GM12878 (cell line): Measurements from ENCODE around the gene VEGFB. TPM values are rescaled to one million over a fixed set of nuclear protein-coding genes. Genes with fewer than 3 reads are reported as not detected.

Experiments
- BCL11A ChIP-seq: IDR thresholded peaks from 2 replicates; pipeline ENCODE4 v1.6.1; 2011; ENCODE audit warnings: low read depth, low read length
- BHLHE40 ChIP-seq, 2 experiments: fragments of 450-650 bp in 1 of 2; IDR thresholded peaks; 2 replicates each; pipeline ENCODE4 v1.6.1; 2011 to 2017; ENCODE audit warnings: low read depth in 2 of 2, borderline replicate concordance in 1 of 2, improper control_type of control experiment in 1 of 2, low read length in 1 of 2, mild to moderate bottlenecking in 1 of 2
- HCFC1 ChIP-seq: fragments of 150-350 bp; IDR thresholded peaks from 2 replicates; pipeline ENCODE4 v1.6.1; 2014; ENCODE audit warnings: low read length
- HDGF ChIP-seq: fragments of 450-650 bp; IDR thresholded peaks from 2 replicates; pipeline ENCODE4 v1.6.1; 2016; ENCODE audit warnings: antibody characterized with exemption
- IKZF1 ChIP-seq: fragments of 450-650 bp; conservative IDR thresholded peaks from 2 replicates; pipeline ENCODE4 v1.6.1; 2017; ENCODE audit warnings: antibody characterized with exemption, mild to moderate bottlenecking
- NR2F1 ChIP-seq: fragments of 450-650 bp; conservative IDR thresholded peaks from 2 replicates; pipeline ENCODE4 v1.6.1; 2017; ENCODE audit warnings: mild to moderate bottlenecking
- PML ChIP-seq: IDR thresholded peaks from 2 replicates; pipeline ENCODE4 v1.6.1; 2012; ENCODE audit warnings: low read length, inconsistent platforms
- POLR2A ChIP-seq: IDR thresholded peaks from 2 replicates; pipeline ENCODE4 v1.6.1; 2011; ENCODE audit warnings: low read depth, mild to moderate bottlenecking, low read length
- POLR2AphosphoS2 ChIP-seq: IDR thresholded peaks from 2 replicates; pipeline ENCODE4 v1.6.1; 2011; ENCODE audit warnings: low read depth, mild to moderate bottlenecking, low read length, improper control_type of control experiment, moderate library complexity
- POLR2AphosphoS5 ChIP-seq: IDR thresholded peaks from 2 replicates; pipeline ENCODE4 v1.6.1; 2011; ENCODE audit warnings: mild to moderate bottlenecking, low read length, inconsistent platforms
- POU2F2 ChIP-seq: IDR thresholded peaks from 3 replicates; pipeline ENCODE4 v1.6.1; 2011; ENCODE audit warnings: low read depth, mild to moderate bottlenecking, low read length, borderline replicate concordance
- SIN3A ChIP-seq: IDR thresholded peaks from 2 replicates; pipeline ENCODE4 v1.6.1; 2012; ENCODE audit warnings: low read depth, low read length, improper control_type of control experiment
- YY1 ChIP-seq: IDR thresholded peaks from 2 replicates; pipeline ENCODE4 v1.6.1; 2011; ENCODE audit warnings: low read depth, mild to moderate bottlenecking, low read length
- ZNF207 ChIP-seq: fragments of 450-650 bp; IDR thresholded peaks from 2 replicates; pipeline ENCODE4 v1.6.1; 2014; ENCODE audit warnings: antibody characterized with exemption, mild to moderate bottlenecking, borderline replicate concordance
- polyA plus RNA-seq, 11 experiments: library from polyadenylated mRNA; depleted of rRNA in 4 of 11; unstranded in 6 of 11; stranded (reverse) in 5 of 11; fragments of >200 nt; fragmentation: Nextera tagmentation in 4 of 11; fragmentation: Illumina TruSeq in 1 of 11; extraction: Ambion mirVana in 4 of 11; extraction: Trizol in 1 of 11; gene quantifications; 1 replicate in 1 of 11; 2 replicates in 10 of 11; pipeline versions ENCODE4 v1.2.1 to v1.2.3, GENCODE V29; 2011 to 2016; ENCODE audit warnings: inconsistent platforms in 2 of 11, missing spikeins in 2 of 11, low read depth in 1 of 11
- total RNA-seq, 4 experiments: library from RNA; depleted of rRNA in 3 of 4; stranded (reverse); fragments of >200 nt in 3 of 4; fragmentation: Illumina TruSeq in 1 of 4; extraction: Trizol in 1 of 4; gene quantifications; 2 replicates each; pipeline versions ENCODE4 v1.2.1 to v1.2.3, GENCODE V29; 2013 to 2021
- TF ChIP-seq, protein P1 (sequence below): fragments of 450-650 bp; IDR thresholded peaks from 2 replicates; pipeline ENCODE4 v1.6.1; 2016; ENCODE audit warnings: mild to moderate bottlenecking, moderate library complexity, borderline replicate concordance
- TF ChIP-seq, protein P2 (sequence below), 3 experiments: IDR thresholded peaks in 2 of 3; conservative IDR thresholded peaks in 1 of 3; 2 replicates each; pipeline ENCODE4 v1.5.1; 2011; ENCODE audit warnings: low read depth in 3 of 3, low read length in 3 of 3, mild to moderate bottlenecking in 3 of 3, control low read depth in 2 of 3, moderate library complexity in 2 of 3, inconsistent platforms in 1 of 3, mixed read lengths in 1 of 3; ENCODE audit not compliant: control insufficient read depth in 2 of 3, insufficient read depth in 1 of 3; ENCODE audit errors: extremely low read depth in 1 of 3
- TF ChIP-seq, protein P3 (sequence below): fragments of 450-650 bp; IDR thresholded peaks from 2 replicates; pipeline ENCODE4 v1.6.1; 2016; ENCODE audit warnings: mild to moderate bottlenecking
- TF ChIP-seq, protein P4 (sequence below): IDR thresholded peaks from 2 replicates; pipeline ENCODE4 v1.6.1; 2011; ENCODE audit warnings: mild to moderate bottlenecking, low read depth, low read length, moderate library complexity; ENCODE audit not compliant: insufficient replicate concordance
- TF ChIP-seq, protein P5 (sequence below): IDR thresholded peaks from 2 replicates; pipeline ENCODE4 v1.6.1; 2012; ENCODE audit warnings: low read length, inconsistent platforms

The VEGFB gene
- total and polyA plus RNA-seq, 10 of the 15 experiments (the other 5 are each of a cell fraction or from before 2014, with no cell fraction given): 7.0 to 75.8 (median 20.3) TPM

DNA sequence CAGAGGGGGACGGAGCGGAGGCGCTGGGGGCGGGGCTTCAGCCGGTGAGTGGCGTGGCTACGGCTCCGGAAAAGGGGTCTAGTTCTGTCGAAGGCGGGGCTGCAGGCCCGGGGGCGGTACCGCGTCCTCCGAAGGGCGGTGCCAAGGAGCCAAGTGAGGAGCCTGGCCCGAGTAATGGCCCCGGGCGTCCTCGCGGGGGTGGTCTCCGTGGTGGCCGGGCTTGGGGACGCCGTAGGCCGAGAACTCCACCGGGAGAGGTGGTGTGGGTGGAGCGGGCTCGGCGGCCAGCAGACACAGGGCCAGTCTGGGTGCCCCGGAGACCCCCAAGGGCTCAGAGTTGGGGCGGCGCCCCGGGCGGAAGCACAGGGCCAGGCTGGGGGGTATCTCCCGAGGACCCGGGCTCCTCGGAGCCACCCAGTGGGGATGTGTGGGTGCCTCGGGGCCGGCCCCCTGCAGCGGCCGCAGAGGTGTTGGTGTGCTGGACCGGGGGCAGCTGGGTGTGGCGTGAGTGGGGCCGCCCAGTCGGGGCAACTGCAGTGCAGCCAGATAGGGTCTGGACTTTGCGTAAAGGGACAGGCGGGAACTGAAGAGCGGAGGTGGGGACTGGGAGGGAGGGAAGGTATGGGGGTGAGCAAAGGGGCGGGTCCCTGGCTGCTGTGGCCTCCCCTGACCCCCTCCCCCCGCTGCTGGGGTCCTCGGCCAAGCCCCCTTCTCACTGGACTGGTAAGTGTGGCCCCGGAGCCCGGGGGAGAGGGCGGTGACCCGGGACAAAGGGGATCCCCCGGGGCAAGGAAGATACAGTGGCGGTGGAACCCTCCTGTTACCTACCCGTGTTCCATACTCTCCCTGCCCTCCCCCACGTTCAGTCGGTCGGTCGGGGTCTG is 7.3 kb downstream of the VEGFB start (continued):
- TF ChIP-seq, protein P1, sequence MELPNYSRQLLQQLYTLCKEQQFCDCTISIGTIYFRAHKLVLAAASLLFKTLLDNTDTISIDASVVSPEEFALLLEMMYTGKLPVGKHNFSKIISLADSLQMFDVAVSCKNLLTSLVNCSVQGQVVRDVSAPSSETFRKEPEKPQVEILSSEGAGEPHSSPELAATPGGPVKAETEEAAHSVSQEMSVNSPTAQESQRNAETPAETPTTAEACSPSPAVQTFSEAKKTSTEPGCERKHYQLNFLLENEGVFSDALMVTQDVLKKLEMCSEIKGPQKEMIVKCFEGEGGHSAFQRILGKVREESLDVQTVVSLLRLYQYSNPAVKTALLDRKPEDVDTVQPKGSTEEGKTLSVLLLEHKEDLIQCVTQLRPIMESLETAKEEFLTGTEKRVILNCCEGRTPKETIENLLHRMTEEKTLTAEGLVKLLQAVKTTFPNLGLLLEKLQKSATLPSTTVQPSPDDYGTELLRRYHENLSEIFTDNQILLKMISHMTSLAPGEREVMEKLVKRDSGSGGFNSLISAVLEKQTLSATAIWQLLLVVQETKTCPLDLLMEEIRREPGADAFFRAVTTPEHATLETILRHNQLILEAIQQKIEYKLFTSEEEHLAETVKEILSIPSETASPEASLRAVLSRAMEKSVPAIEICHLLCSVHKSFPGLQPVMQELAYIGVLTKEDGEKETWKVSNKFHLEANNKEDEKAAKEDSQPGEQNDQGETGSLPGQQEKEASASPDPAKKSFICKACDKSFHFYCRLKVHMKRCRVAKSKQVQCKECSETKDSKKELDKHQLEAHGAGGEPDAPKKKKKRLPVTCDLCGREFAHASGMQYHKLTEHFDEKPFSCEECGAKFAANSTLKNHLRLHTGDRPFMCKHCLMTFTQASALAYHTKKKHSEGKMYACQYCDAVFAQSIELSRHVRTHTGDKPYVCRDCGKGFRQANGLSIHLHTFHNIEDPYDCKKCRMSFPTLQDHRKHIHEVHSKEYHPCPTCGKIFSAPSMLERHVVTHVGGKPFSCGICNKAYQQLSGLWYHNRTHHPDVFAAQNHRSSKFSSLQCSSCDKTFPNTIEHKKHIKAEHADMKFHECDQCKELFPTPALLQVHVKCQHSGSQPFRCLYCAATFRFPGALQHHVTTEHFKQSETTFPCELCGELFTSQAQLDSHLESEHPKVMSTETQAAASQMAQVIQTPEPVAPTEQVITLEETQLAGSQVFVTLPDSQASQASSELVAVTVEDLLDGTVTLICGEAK: peak; percentile 52; the same call in 1 of the 2 replicates
- TF ChIP-seq SIN3A: peak; percentile 20; the same call in 1 of the 2 replicates
- peak; percentile 9; the same call in 1 of the 2 replicates for TF ChIP-seq HDGF
- TF ChIP-seq ZNF207: 0 out of 2 replicates have a peak, but pooled peaks have one; percentile 56
- 0 out of 2 replicates have a peak, but pooled peaks have one; percentile 2 for TF ChIP-seq POLR2AphosphoS2
- TF ChIP-seq POLR2A: peak; percentile 70
- 0 out of 2 replicates have a peak, but pooled peaks have one; percentile 2 for TF ChIP-seq BCL11A
- peak; percentile 44 for TF ChIP-seq NR2F1
- TF ChIP-seq YY1: peak; percentile 93
- TF ChIP-seq HCFC1: peak; percentile 25; the same call in 1 of the 2 replicates
- TF ChIP-seq, protein P2, sequence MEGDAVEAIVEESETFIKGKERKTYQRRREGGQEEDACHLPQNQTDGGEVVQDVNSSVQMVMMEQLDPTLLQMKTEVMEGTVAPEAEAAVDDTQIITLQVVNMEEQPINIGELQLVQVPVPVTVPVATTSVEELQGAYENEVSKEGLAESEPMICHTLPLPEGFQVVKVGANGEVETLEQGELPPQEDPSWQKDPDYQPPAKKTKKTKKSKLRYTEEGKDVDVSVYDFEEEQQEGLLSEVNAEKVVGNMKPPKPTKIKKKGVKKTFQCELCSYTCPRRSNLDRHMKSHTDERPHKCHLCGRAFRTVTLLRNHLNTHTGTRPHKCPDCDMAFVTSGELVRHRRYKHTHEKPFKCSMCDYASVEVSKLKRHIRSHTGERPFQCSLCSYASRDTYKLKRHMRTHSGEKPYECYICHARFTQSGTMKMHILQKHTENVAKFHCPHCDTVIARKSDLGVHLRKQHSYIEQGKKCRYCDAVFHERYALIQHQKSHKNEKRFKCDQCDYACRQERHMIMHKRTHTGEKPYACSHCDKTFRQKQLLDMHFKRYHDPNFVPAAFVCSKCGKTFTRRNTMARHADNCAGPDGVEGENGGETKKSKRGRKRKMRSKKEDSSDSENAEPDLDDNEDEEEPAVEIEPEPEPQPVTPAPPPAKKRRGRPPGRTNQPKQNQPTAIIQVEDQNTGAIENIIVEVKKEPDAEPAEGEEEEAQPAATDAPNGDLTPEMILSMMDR (IDR thresholded peaks at IDR 0.05 in 2 of 3, conservative IDR thresholded peaks at IDR 0.05 in 1 of 3; ENCODE audit: control insufficient read depth in 2 of 3, extremely low read depth in 1 of 3, insufficient read depth in 1 of 3, low read depth in 3 of 3, low read length in 3 of 3): no peak
- peak; percentile 45; the same call in 1 of the 2 replicates for TF ChIP-seq POLR2AphosphoS5
- peak; percentile 45 for TF ChIP-seq IKZF1
- peak; percentile 43; the same call in 1 of the 3 replicates for TF ChIP-seq POU2F2
- no peak for TF ChIP-seq PML
- TF ChIP-seq, protein P3, sequence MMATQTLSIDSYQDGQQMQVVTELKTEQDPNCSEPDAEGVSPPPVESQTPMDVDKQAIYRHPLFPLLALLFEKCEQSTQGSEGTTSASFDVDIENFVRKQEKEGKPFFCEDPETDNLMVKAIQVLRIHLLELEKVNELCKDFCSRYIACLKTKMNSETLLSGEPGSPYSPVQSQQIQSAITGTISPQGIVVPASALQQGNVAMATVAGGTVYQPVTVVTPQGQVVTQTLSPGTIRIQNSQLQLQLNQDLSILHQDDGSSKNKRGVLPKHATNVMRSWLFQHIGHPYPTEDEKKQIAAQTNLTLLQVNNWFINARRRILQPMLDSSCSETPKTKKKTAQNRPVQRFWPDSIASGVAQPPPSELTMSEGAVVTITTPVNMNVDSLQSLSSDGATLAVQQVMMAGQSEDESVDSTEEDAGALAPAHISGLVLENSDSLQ: peak; percentile 98
- TF ChIP-seq, protein P4, sequence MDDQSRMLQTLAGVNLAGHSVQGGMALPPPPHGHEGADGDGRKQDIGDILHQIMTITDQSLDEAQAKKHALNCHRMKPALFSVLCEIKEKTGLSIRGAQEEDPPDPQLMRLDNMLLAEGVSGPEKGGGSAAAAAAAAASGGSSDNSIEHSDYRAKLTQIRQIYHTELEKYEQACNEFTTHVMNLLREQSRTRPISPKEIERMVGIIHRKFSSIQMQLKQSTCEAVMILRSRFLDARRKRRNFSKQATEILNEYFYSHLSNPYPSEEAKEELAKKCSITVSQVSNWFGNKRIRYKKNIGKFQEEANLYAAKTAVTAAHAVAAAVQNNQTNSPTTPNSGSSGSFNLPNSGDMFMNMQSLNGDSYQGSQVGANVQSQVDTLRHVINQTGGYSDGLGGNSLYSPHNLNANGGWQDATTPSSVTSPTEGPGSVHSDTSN: peak; percentile 93
- TF ChIP-seq, protein P5, sequence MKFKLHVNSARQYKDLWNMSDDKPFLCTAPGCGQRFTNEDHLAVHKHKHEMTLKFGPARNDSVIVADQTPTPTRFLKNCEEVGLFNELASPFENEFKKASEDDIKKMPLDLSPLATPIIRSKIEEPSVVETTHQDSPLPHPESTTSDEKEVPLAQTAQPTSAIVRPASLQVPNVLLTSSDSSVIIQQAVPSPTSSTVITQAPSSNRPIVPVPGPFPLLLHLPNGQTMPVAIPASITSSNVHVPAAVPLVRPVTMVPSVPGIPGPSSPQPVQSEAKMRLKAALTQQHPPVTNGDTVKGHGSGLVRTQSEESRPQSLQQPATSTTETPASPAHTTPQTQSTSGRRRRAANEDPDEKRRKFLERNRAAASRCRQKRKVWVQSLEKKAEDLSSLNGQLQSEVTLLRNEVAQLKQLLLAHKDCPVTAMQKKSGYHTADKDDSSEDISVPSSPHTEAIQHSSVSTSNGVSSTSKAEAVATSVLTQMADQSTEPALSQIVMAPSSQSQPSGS: no peak
- TF ChIP-seq BHLHE40 (IDR thresholded peaks at IDR 0.05; ENCODE audit: borderline replicate concordance in 1 of 2, low read depth in 2 of 2, low read length in 1 of 2): peak in 1 of 2 experiments; percentile 12; a peak in 2 of 4 replicates
